Keratinocyte (primary cell): Measurements from ENCODE around the gene TBCB.

ENCODE experiments used
- CTCF ChIP-seq, 3 experiments: IDR thresholded peaks in 1 of 3; conservative IDR thresholded peaks in 1 of 3; optimal IDR thresholded peaks in 1 of 3; 2 replicates in 2 of 3; 3 replicates in 1 of 3; pipeline versions ENCODE3 to v1.5.1; 2011; ENCODE audit warnings: low read length in 3 of 3, mild to moderate bottlenecking in 3 of 3, moderate library complexity in 2 of 3, control low read depth in 1 of 3, inconsistent platforms in 1 of 3; ENCODE audit not compliant: insufficient read depth in 2 of 3; ENCODE audit errors: extremely low read depth in 1 of 3
- EZH2 ChIP-seq: IDR thresholded peaks from one replicate; pipeline ENCODE4 v1.6.1; 2012; ENCODE audit warnings: inconsistent platforms, mild to moderate bottlenecking, low read length, moderate library complexity

DNA sequence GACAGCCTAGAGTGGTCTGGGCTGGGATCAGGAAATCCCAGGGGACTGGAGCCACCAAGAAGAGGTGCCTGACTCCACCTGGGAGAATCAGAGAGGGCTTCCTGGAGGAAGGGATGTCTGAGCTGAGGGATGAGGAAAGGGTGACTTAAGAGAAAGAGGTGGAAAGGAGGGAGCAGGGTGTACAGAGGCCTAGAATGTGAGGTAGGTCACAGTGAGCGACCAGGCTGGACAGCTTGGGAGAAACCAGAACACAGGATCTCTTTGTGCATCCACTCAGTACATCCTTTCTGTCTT, 1.0 kb downstream of the TBCB start:
- TF ChIP-seq CTCF (optimal IDR thresholded peaks at IDR 0.05 in 1 of 3, IDR thresholded peaks at IDR 0.05 in 1 of 3, conservative IDR thresholded peaks at IDR 0.05 in 1 of 3; ENCODE audit: extremely low read depth in 1 of 3, insufficient read depth in 2 of 3, low read length in 3 of 3) (no peak), EZH2 (no peak)
